NCI-H2227 (cell line): ENCODE data around the gene RHEB.

Experiments used
- DNase-seq: peaks from one replicate; lab custom pipeline; 2025; ENCODE audit not compliant: unreplicated experiment; lab: John Stamatoyannopoulos, UW

RHEB gene

DNA sequence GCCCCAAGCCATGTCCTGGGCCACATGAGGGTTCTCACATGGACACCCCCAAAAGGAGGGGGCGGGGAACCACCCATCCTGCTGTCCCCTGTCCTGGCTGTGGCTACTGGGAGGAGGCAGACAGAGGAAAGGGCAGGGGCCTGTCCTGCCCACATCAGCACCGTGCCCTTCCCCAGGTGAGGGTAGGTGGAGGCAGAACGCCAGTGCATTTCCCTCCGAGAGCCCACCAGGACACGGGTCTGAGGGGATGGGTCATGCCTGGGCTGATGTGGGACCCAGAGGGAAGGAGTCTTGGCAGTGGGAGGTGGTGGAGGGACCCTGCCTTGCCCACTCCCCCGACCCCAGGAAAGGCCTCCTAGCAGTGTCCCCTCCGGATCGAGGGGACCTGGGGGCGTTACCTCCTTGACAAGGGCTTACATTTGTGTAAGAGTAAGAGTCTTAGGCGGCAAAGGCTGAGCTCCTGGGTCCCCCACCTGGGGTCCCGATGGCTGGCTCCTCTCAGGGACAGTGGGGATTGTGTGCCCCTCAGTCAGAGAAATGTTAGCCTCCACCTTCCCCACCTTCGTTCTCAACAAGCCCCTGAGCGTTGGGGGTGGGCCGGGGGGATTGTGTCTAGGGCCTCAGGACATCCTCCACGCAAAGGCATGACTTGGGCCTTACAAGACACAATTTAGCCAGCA, 85.8 kb downstream of the RHEB start:
- DNase-seq, result no peak

DNA sequence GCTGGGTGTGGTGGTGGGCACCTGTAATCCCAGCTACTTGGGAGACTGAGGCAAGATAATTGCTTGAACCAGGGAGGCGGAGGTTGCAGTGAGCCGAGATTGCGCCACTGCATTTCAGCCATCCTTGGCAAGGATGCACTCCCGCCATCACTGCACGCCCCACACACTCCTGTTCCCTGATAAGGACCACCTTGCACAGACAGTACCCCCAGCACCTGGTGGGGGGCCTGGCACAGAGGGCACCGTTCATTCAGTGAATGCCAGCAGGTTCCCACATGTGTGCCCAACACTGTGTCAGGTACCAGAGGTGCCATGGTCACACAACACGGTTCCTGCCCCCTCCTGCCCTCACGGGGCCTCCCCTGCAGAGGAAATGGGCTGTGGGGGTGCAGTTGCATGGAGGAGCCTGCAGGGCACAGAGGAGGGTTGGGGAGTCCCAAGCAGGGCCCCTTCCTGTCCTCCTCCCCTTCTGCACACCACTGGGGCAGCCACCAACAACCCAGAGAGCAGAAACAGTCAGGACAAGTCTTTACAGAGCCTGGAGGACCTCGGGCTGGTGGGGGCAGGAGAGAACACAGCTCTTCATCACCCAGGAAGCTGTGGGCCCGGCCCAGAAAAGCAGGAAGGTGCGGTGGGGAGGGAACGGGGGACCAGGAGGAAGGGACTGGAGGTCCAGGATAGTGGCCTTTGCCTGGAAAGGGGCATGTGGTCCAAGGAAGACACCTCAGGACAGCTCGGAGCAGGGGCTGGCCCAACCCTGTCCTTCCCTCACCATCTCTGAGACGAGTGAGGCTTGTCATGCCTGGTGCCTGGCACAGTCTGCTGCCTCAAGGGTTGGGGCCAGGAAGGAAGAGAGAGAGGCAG, 86.8 kb downstream of the RHEB start:
- DNase-seq, result no peak

DNA sequence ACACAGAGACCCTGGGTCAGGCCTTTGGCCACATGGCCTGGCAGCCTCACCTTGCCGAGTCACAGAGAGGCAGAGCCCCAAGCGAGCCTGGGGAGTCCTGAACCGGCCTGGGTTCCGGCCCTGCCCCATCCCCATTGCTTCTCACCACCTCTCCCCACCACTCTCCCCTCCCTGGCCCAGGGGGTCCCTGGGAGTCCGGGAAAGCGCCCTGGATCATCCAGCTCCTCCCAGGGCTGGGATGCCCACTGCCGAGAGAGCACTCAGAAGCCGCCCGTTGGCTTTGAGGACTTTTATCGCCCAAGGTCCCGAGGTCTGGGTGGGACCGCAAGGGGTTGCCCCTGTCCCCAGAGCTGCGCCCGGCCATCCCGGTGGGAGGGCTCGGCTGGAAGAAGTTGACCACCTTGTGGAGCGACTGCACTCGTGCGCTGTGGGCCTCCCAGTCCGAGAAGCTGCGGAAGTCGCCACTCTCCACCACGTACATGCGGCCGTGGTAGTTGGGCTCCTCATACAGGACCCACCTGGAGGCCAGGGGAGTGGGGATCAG, 87.9 kb downstream of the RHEB start:
- no peak for DNase-seq

DNA sequence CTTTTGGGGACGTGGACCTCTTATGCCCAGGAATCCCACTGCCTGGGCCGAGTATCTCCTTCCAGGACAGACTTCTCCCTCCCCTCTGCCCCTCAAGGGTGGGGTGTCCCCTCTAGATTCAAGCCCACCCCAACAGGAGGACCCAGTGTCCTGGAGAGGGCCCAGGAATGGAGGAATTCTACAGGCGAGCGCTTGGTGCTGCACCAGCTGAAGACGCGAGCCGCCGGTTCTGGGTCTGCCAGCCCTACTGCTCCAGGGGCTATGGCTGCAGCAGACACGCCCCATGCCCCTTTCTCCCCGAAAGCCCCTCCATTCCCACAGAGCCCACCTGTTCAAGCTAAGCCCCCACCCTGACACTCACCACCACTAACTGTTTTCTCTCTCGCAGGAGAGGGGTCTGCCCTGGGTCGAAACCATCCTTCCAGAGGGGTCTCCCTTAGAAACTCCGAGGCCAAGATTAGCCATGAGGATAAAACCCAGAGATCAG, 88.4 kb downstream of the RHEB start:
- no peak for DNase-seq

DNA sequence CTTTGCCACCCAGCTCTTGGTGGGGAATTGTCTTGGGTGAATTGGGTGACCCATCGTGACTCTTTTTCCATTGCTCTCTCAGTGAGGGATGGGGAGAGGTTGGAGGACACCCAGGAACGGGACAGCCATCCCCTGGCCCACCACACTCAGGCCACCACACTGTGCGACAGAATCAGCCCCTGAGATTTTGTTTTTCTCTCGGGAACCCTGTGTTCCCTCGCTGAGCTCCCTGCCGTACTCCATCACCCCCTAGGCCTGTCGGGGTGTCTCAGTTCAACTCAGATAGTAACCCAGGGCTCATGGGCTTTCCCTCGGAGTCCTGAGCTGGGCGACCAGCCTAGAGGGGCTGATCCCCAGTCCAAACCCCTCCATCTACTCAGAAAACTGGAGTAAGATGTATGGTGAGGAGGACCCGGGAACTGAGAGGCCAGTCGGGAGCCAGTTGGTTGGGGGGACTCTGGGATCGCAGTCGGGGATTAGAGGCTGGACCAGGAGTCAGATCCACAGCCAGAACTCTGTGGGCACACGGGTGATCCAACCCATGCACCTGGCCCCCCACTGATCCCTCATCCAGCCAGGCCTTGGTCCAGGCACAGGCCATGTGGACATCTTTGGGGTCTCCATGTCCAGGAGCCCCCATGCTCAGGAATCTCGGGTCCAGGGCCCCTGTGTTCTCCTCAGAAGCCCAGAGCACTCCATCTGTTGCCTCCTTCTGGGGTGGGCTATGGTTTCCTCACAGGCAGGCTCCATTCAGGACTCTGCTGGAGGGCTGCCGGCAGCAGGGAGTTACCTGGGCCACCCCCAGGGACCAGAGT, 89.1 kb downstream of the RHEB start:
- no peak for DNase-seq

DNA sequence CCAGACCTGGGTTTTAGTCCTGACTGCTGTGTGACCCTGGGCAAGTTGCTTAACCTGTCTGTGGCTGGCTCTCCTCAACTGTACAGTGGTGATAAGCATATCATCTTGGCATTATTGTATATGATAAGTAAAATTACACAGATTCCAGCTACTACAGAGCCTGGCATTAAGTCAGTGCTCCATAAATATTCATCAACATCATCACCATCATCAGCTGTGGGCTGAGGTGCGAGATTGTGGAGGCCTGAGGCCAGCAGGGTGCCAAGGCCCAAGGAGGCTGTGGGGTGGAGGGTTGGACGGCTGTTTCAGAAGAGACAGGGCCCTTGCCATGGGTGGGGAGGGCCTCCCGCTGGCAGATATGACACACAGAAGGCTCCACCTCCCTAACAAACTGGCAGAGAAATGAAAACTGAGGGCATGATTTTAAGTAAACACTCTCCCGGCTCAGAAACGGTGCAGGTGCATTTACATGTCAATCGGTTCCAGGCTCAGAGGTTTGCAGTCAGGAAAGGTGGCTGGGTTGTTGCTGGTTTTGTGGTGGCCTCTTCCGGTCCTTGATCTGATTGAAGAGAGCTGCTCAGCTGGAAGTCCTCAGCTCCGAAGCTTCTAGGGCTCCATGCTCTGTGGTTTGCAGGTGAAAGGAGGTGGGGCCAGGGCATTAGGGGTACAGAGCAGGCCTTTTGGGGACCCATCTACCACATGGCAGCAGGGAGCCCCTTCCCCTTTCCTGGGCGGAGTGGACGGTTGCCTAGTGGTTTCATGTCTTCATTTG, 89.9 kb downstream of the RHEB start:
- no peak for DNase-seq

DNA sequence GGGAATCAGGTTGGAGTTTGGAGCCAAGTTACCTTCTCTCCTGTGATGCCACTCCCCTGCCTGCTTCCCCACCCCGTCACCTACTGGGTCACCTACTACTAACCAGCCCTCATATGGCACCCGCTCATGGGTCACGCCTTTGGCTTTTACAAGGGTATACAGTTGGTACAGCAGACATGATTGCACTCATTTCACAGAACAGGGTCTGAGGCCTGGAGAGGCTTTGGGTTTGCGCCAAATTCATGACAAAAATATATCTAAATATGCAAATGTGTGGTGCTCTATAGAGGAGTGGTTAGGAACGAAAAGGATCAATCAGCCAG, 90.5 kb downstream of the RHEB start:
- DNase-seq, result no peak

DNA sequence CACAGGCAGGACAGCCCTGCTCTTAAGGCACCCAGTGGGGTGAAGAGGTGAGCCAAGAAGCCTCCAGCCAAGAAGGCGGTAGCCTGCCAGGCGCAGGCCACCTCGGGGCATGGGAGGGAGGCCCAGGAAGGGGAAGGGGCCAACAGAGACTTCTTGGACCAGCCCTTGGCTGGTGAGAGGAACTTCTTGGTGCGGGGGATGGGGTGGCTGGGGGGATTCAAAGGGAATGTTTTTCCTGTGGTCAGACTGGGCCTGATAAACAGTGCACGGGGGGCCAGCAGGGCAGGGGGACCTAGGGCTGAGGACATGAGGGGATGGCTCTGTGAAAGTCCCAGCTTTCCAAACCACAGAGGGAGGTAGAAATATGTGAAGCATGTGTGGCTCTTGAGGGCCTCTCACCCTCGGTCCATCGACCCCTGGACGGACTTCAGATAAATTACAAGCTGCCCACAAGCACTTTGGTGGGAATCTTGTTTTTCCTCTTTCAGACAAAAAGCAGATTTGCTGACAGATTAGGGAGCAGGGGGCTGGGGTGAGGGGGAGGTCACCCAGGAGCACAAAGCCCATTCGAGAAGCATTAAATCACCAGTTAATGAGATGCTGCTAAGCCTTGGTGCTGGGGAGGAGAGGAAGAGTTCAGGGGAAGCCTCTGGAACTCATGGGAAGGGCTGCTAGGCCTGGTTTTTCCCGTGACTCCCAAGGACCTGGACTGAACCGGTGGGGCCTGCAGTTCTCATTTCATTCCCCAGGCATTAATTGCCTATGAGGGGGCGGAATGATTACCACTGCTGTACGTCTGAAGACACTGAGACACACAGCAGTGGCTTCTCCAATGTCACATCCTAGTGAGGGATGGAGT, 91.1 kb downstream of the RHEB start:
- peak; percentile 17 for DNase-seq

DNA sequence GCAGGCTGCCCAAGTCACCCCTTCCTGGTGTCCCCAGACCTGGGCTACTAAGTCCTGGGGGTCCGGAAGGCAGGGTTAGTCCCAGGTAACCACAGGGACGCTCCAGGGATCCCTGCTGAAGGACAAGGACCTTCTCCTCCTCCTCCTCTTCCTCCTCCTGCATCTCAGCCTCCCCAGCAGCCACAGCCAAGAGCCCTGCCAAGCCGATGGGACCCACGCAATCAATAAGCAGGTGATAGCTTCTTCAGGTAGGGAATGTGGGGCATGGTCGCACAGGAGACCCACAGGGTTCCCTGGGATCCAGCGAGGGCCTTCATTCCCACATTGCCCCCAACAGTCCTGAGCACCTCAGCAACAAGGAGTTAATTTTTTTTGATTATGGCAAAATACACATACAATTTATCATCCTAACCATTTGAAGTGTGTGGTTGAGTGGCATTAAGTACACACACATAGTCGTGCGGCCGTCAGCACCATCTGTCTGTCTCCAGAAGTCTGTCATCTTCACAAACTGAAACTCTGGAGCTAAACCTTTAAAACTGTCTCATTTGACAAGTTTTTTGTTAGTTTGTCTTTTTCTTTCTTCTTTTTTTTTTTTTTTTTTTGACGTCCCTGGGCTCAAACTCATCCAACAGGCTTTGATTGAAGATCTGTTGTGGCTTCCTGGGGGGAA, 91.9 kb downstream of the RHEB start:
- DNase-seq, result no peak

DNA sequence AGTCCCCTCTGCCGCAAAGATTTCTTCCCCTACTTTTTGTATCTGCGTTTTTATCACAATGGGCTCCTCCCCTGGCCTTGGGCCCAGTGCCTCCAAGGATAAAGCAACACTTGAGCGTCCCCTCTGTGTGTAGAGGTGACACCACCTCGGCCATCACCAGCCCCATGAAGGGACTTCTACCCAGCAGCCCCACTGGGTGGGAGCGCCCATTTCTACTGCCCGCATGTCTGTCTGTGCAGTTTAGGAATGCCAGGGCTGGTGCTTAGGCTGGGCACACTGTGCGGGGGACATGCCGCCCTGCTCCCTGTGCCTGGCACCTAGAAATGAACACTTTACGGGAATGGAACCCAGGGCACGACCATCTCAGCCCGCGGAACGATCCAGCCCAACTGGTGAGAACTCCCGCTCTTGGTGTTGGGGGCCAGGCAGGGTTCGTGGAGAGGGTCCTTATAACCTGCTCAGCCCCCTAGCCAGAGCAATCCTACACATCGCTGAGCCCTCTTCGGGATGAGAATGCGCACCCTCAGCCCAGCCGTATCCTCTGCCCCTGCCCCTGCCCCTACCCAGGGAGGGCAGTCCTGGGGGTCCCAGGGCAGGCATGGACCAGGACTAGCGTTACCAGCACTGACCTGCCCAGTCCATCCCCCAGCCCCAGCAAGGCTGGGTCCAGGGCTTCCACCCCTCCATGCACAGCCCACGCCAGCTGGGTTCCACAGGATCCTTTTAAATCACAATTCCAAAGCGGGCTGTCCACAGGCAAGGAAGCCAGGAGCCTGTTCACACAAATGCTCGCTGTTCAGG, 92.6 kb downstream of the RHEB start:
- DNase-seq, result no peak

DNA sequence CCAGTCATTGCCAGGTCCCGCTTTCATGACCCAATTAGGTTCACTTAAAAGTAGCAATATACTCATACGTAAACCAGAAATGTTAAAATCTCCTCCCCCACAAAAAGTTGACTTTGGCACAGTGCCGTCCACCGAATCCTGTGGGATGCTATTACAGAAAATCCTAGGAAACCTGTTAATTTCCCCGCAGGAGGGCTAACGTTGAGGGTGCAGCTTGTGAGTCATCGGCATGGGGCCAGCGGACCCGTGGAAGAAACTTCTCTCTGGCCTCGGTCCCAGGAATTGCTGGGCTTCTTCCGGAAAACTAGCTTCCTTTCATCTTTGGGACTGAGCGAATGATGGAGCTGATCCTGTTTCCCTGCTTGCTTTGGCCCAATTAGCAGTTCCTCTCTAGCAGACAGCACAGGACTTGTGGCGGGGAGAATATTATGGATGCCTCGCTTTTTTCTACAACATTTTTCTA, 93.2 kb downstream of the RHEB start:
- no peak for DNase-seq

DNA sequence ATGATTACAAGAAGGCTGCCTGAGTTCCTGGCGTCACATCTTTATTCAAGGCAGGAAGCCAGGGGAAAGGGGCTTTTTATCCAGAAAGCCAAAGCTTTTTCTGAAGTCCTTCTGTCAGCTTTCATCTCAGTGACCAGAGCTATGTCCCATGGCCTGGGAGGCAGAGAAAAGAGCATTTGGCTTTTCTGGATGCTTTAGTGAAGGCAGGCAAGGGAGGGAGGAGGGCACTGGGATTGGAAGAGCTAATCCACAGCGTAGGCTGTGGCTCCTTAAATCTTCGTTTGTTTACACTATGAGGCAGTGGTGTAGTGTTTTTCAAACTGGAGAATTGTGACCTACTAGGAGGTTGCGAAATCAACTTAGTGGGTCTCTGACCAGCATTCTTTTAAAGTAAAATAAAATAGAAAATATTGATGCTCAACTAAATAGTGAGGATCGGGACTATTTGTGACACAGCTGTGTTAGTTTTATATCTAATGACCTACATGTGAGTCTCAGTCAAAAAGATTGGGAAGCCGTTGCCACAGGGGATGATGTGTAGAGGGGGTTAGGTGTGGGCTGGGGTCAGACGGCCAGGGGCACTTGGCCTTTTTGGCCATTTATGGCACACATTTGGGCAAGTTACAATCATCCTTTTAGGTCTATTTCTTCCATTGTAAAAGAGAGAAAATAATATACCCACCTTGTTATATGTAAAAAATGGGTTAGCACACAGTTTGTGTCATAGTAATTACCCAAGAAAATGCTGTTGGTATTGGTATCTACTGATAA, 93.8 kb downstream of the RHEB start:
- no peak for DNase-seq

DNA sequence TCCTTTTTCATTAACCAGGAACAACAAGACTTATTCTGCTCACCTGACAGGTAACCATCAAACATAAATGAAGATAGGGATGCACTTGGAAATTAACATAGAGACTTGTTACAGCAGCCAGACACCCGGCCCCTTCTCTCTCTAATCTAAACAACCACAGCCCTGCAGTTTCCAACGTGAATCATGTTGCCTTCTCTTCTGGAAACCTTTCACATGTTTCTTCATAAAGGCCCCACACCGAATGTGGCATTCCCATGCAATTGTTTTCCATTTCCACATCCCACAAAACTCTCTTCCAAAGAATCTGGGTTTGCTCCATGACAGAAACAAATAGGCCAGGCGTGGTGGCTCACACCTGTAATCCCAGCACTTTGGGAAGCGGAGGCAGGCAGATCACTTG, 94.9 kb downstream of the RHEB start:
- no peak for DNase-seq

DNA sequence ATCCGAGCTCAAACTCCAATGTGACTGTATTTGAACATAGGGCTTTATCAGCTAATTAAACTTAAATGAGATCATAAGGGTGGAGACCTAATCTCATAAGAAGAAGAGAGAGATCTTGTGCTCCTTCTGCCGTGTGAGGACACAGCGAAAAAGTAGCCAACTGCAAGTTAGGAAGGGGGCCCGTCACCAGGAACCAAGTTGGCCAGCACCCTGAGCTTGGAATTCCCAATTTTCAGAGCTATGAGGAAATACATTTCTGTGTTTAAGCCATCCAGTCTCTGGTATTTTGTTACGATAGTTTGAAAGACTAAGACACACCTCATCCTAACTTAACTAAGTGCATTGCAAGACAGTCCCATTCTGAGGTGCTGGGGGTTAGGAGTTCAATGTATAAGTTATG, 95.8 kb downstream of the RHEB start:
- no peak for DNase-seq

DNA sequence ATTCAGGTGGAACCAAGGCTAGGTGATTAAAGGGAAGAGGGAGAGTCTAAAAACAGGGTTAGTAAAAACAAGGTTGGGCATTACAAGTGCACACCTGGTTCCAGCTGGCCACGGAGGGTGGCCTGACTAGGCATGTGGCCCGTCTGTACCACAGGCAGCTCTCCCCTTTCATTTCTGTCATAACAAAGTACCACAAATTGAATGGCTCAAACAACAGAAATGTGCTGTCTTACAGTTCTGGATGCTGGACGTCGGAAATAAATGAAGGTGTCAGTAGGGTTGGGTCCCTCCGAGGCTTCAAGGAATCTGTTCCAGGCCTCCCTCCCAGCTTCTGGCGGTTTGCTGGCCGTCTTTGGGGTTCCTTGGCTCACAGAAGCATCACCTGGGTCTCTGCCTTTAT, 96.5 kb downstream of the RHEB start:
- DNase-seq, result no peak

DNA sequence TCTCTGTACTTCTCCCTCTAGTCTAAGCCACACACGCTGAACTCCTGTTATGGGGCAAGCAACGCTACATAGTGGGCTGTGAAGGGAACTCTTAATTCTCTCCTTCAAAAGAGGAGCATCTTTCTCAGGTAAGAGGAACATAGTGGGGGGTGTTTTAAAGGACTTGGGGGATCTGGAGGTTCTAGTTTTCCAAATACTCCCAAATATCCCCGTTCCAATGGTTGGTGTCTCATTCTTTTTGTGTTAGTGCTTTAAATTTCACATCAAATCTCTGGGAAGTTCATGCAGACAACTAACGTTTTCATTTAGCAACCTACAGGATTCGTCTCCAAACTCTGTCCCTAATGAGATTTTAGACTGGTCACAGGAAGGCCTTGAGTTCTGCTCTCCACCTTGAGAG, 97.5 kb downstream of the RHEB start:
- no peak for DNase-seq

DNA sequence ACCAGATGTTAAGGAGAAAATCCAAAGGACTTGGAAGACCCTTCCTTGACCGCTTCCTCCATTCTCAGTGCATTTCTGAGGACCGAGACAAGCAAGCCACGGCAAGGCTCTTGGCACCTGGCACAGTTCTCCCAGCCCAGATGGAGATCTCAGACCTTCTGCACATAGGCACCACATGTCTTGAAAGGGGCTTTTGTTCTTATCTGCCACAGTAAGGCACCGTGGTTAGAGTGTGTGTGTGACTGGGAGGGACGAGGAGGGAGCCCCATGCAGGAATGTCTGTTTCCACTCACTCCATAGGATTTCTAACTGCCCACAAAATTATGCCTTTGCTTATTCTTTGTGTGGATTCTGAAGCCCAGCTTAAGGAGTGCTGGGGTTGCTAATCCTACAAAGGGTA, 99.6 kb downstream of the RHEB start:
- no peak for DNase-seq

DNA sequence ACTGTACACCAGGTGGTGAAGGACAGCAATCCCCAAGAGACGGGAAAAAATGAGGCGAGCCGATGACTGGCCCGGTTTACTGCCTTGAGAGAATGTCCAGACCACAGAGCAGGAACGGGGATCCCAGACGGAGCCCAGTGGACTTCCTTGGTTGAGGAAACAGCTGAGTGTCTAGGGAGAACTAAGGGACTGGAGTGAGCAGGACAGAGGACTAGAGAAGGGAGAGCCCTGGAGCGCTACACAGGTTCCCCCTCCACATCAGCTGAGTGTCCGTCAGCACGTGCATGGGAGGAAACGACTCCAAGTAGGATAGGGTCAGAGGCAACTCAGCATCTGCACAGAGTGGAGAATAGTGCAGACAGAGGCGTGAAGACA, 102.8 kb downstream of the RHEB start:
- no peak for DNase-seq
